Astrocyte of the cerebellum (primary cell): Measurements from ENCODE around the gene CLCN3.

Source experiments
- DNase-seq: peaks from one replicate; pipeline ENCODE4 v3.0.0-alpha.2; 2011; ENCODE audit warnings: low read depth
- H3K4me3 ChIP-seq: 2 replicates; pipeline ENCODE4 v1.5.1; 2011; ENCODE audit warnings: mild to moderate bottlenecking, low read depth, low read length, moderate library complexity
- in situ Hi-C: cut with HindIII; loops from 2 replicates; pipeline ENCODE4 v1.10.0; 2017; ENCODE audit warnings: low sequenced_read_pairs
- TF ChIP-seq, protein P1 (sequence below): IDR thresholded peaks from 2 replicates; pipeline ENCODE4 v1.5.1; 2012; ENCODE audit warnings: low read length, low read depth, moderate library complexity, mild to moderate bottlenecking; ENCODE audit errors: missing control alignments

The CLCN3 gene

DNA sequence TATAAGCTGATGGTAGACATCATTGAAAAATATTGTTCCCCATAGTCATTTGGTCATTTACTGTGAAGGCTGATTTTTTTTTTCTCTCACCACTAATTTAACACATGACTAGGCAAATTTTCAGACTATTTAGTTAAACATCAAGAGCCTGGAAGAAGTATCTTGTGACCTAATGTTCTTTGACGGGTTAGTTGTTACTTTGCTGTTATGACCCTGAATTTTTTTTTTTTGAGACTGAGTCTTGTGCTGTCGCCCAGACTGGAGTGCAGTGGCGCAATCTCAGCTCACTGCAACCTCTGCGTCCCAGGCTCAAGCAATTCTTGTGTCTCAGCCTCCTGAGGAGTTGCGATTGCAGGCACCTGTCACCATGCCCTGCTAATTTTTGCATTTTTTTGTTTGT, 70.4 kb downstream of the CLCN3 start:
- DNase-seq: no peak
- no peak overlapping the region for H3K4me3 ChIP-seq
- in situ Hi-C loops: no loop called here
- TF ChIP-seq, protein P1, sequence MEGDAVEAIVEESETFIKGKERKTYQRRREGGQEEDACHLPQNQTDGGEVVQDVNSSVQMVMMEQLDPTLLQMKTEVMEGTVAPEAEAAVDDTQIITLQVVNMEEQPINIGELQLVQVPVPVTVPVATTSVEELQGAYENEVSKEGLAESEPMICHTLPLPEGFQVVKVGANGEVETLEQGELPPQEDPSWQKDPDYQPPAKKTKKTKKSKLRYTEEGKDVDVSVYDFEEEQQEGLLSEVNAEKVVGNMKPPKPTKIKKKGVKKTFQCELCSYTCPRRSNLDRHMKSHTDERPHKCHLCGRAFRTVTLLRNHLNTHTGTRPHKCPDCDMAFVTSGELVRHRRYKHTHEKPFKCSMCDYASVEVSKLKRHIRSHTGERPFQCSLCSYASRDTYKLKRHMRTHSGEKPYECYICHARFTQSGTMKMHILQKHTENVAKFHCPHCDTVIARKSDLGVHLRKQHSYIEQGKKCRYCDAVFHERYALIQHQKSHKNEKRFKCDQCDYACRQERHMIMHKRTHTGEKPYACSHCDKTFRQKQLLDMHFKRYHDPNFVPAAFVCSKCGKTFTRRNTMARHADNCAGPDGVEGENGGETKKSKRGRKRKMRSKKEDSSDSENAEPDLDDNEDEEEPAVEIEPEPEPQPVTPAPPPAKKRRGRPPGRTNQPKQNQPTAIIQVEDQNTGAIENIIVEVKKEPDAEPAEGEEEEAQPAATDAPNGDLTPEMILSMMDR: no peak

DNA sequence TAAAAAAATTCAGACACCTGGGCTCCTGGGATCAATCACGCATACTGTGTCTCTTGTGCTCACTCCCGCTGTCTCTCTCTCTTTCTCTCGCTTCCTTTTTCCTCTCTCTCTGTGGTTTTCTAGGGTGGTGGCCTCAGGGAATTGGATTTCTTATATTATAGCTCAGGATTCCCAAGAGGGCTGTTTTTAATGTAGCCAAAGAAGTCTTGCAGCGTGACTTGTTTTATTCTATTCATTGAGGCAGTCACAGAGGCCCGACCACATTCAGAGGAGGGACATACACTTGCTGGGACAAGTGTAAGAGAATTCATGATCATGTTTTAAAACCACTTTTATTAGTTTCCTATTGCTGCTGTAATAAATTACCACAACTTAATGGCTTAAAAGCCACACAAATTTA, 78.0 kb downstream of the CLCN3 start:
- DNase-seq: no peak
- in situ Hi-C loops: no loop called here
- TF ChIP-seq, protein P1: no peak
- no peak overlapping the region for H3K4me3 ChIP-seq

DNA sequence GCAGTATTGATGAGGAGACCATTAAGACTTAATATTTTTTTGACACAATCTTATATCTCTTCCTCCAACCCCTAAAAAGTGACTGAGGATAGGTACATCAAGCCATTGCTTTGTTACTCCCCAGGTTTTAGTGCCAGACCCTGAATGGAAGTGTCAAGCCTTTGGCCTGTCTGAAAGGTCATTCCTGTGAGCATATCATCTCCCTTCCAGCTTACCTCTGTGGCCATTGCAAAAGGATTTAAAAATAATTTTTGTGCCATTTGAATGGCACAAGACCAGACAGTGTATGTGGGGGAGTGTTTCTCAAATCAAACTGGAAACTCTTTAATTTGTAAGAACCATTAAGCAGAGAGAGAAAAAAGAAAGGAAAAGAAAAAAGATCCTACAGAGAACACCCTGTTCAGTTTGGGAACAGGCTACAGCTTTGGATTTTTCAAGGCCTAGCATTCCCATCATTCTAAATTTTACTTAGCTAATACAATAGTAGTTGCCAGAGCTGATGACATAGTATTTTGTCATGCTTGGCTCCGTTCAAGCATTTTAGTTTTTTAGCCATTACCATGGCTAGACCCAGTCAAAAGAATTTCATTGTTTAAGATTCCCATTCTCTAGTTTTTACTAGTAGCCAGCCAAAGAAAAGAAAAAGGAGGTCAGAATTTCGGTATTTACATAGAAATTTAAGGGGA, 87.7 kb downstream of the CLCN3 start:
- in situ Hi-C loops: no loop called here

DNA sequence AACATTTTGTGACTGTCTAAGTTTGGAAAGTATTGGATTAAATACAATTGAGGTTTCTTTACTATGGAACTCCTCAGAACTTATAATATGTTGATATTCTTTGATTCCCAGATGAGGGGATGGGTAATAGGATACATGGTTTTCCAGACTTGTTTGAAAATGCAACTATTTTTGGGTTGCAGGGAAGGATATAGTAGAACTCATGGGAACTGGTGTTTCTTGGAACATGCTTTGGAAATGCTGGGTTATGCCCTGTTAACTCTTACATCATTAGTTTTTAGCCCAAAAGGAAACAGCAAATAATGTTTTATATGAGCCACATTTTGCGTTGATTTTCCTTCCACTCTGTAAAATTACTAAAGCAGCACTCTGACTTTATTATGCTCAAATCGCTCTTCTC, 95.4 kb downstream of the CLCN3 start:
- TF ChIP-seq, protein P1: no peak
- in situ Hi-C loops: no loop called here
- no peak for DNase-seq
- no peak overlapping the region for H3K4me3 ChIP-seq

More for the DNA sequence above, 87.7 kb downstream of the CLCN3 start:
- TF ChIP-seq, protein P1: no peak
- no peak overlapping the region for H3K4me3 ChIP-seq
- DNase-seq: peak; percentile 24

DNA sequence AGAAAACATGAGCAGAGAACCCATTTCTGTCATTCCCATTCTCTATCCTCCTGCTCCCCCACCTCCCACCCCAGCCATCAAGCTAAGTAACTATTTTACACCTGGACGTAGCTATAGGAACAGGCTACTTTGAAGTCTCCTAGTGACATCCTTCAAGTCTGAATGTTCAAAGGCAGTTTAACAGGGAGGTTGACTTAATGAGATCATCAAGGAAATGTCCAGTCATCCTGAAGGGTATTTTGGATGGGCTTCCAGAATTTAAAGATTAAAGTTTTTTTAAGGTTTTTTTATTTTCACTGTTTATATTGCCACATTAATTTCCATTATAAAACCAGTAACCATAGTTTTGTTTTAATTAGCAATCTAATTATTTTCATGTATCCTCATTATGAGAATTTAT, 96.3 kb downstream of the CLCN3 start:
- TF ChIP-seq, protein P1: no peak
- peak; percentile 5 for DNase-seq
- H3K4me3 ChIP-seq: no peak overlapping the region
- in situ Hi-C loops: no loop called here

DNA sequence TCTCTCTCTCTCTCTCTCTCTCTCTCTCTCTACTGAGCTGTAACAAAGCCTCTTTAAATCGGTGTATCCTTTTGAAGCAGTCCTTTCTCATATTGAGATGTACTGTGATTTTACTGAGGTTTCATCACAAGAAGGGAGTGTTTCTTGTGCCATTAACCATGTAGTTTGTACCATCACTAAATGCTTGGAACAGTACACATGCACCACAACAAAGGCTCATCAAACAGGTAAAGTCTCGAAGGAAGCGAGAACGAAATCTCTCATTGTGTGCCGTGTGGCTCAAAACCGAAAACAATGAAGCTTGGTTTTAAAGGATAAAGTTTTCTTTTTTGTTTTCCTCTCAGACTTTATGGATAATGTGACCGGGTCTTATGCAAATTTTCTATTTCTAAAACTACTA, 100.2 kb downstream of the CLCN3 start:
- no peak overlapping the region for H3K4me3 ChIP-seq
- no peak for DNase-seq
- TF ChIP-seq, protein P1: no peak
- in situ Hi-C loops: no loop called here
